NCI-H446 treated with DMSO at 0.1 percent for 48 hours (cell line): ENCODE results near the gene CD38.
"Not testable (repeated sequence)": the region's sequence is repeated elsewhere in the genome, so short reads cannot be mapped to it uniquely, and the experiment has no call there.

Source experiments
- DNase-seq: peaks from one replicate; lab custom pipeline; 2025; lab: John Stamatoyannopoulos, UW

CD38 gene

DNA sequence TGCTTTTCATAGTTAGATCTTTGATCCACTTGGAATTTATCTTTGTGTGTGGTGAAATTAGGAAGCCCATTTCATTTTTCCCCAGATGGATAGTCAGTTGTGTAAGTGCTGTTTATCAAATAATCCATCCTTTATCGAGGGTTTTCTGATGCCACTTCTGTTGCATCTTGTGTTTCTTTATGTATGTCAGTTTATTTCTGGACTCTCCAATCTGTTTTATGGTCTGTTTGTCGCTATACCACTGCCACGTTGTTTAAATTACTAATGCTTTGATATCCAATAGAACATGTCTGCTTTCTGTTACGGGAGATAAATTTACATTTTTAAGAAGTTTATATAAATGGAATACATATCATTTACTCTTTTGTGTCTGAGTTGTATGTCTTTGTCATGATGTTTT lies 21.0 kb downstream of the CD38 start:
- DNase-seq = no peak

DNA sequence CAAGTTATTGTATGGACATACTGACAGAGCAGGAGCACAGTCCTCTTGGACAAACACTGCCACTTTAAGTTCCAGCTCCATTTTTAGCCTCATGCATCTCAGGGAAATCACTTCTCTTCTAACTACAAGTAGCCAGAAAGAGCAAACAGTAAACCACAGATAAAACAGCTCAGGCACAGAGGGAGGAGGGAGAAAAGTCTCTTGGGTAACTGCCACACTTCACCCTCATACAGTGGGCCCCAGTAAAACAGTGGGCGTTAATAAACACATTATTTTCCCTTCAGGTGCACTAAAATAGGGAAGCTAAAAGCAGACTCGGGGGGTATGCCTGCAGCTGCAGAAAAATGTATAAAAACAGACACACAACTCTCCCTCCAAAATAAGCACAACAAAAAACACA lies 21.6 kb downstream of the CD38 start:
- no peak for DNase-seq

DNA sequence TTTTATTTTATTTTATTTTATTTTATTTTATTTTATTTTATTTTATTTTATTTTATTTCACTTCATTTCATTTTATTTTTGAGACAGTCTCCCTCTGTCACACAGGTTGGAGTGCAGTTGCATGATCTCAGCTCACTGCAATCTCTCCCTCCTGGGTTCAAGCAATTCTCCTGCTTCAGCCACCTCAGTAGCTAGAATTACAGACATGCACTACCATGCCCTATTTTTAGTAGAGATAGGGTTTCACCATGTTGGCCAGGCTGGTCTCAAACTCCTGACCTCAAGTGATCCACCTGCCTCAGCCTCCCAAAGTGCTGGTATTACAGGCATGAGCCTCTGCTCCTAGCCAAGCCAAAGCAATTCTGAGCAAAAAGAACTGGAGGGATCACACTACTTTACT lies 24.4 kb downstream of the CD38 start:
- not testable (repeated sequence) for DNase-seq

DNA sequence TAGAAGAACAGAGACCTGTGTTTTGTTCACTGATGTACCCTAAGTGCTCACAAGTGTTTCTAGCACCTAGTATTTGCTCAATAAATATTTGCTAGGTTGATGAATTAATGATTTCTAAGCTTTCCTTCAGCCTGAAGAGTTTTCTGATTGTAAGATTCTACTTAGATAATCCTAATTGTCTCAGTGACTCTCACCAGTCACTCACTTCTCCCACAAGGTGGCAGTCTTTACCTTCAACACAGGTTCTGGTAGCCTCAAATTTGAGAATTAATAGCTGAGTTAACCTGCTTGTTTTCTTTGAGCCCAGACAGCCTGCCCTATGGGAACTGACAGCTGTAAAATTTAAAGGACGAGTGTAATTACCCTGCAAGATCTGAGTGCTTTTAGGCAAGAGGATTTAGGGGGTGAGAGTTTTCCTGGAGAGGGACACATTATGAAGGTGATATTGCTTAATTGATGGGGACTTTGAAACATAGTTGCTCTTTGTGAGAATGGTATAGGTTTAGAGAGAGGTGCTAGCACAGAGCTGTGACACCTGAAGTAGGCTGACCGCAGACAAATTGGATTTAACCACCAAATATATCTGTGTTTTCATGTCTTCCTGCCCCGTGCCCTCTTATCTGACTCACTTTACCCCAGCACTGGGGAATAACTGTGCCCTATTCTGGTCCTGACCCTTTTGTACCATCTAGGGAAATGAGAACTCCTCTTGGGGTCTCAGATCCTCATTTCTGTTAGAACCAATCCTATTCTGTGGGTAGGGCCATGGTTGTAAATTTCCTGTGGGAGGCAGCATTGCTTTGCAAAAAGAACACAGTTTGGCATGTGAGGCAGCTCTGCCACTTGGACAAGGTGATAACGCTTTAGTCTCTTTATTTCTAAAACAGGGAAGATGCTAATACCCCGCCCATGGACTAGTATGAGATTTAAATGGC lies 27.7 kb downstream of the CD38 start:
- DNase-seq = peak; percentile 9

DNA sequence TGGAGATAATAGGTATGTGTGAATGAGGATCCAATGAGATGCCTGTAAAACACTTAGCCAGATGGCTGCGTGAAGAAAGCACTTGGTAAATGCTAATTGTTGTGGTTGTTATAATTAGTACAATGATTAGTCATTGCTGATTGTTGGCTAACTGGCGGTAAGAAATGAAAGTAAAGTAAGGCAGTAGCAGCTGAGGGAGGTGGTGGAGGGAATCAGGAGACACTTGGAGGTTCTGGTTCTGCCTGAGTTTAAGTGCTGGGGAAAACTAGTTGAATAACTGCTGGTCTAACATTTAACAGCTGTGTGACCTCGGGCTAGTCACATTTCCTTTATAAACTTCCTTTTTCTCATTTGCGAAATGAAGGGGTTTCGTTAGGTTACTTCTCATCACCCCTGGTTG lies 30.9 kb downstream of the CD38 start:
- no peak for DNase-seq

DNA sequence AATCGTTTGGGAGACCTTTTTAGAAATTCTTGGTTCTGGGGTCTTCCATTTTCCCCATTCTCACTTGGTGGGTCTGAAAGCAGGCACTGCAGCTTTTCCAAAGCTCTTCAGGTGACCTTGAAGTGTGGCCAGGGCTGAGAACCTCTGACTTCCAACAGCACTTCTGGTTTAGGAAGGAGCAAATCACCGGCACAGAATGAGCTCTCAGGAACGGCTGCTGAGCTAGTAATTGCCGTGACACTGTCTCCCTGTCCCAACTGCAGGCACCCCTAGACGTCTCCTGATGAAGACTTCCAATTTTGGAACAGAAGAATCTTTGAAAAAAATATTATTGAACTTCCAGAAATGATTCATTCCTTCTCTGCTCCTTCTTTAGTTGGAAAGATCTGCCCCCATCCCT lies 31.3 kb downstream of the CD38 start:
- no peak for DNase-seq

DNA sequence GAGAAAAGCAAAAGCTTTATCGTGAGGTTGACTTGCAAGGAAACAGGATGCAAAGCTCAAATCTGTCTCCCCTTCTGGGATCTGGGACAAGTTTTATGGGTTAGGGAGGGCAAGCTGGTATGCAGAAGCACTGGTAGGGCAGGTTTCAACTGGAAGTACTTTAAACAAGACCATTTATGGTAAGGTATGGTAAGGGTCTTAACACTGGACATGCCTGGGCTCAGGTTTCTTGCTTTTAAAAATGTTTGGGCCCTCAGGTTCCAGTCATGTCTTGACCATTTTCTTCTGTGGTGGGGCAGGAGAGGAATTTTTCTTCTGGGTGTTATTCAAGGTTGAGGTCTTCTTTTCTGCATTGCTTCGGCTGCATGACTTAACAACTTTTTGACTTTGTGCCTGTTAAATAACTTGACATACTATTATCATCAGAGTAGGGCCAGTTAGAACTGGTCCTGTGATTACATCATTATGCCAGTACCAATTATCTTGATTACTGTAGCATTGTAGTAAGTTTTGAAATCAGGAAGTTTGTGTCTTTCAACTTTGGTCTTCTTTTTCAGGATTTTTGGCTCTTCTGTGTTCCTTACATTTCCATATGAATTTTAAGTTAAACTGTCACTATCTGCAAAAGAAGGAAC lies 33.7 kb downstream of the CD38 start:
- no peak for DNase-seq

DNA sequence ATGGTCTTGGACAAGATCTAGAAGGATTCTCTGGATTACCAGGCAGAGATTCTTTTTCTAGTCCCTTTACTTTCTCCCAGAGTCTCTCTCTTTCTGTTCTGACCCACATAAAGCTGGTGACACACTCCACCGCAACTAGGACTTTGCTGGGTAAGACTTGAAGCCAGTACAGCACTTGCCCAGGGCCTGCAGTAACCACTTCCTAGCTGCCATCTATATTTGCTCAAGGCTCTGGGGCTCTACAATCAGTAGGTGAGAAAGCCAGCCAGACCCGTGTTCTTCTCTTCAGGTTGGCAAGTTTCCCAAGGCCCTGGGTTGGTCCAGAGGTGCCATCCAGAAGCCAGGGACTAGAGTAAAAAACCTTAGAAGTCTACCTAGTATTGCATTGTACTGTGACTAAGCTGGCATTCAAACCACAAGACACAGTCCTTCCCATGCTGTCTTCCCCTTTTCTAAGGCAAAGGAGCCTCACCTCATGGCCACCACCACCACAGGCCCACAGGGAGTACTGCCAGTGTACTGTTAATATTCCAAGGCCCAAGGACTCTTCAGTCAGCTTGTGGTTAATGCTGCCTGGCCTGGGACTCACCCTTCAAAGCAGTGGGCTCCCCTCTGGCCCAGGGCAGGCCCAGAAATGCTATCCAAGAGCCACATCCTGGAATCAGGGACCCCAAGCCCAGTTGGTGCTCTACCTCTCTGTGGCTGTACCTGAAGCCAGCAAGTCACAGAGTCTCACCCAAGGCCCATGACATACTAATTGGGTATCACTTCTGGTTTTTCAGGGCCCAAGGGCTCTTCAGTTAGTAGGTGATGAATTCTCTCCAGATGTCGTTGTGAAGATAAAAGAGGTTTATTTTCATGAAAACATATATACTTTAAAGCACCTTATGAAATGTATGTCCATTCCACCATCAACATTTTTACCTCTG lies 54.7 kb downstream of the CD38 start:
- DNase-seq = no peak

DNA sequence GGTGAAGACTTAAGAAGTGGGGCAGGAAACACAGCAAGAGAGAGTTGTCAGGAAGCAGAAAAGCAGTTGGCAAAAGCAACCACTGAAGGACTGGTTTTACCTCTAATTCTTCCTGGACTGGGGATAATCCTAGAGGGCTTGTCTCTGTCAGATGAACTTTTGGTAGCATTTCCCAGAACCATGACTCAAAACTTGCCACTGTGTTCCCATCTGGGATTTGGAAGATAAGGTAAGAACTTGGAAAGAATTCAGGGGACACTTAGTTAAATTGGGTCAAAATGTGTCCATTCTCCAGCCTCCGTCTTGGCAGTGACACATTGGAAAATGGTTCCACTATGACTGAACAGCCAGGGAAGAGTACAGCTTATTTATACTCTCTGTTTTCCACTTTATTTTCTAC lies 55.7 kb downstream of the CD38 start:
- DNase-seq = no peak

DNA sequence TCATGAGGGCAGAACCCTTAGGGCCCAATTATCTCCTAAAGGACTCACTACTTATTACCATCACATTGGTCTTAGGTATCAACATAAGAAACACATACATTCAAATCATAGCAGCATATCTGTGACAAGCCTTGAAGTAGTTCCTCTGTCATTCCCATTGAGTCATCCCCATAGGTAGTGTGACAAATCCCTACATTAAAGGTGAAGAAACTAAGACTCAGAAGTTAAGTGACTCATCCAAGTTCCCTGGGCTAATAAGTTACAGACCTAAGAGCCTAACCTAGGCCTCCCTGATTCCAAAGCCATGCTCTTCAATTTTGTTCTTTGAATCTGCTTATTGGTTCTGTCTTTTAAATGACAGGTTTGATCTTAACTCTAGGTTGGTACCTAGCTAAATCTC lies 58.2 kb downstream of the CD38 start:
- DNase-seq = no peak

DNA sequence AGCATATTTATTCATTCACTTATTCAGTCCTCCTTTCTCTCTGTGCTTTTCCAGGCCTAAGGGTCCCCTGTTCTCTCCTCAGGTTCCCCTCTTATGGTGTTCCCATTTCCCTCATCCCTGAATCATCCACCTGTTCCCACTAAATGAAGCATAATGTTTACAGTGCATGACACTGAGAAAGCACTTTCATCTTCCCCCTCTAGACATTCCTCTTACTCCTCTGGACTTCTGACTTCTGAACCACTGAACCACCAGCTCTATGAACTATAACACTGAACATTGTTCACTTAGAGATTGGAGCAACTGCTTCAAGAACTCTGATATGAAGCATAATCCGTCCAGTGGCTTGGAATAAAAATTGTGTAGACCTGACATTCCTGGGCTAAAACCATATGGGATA lies 59.5 kb downstream of the CD38 start:
- DNase-seq = no peak

DNA sequence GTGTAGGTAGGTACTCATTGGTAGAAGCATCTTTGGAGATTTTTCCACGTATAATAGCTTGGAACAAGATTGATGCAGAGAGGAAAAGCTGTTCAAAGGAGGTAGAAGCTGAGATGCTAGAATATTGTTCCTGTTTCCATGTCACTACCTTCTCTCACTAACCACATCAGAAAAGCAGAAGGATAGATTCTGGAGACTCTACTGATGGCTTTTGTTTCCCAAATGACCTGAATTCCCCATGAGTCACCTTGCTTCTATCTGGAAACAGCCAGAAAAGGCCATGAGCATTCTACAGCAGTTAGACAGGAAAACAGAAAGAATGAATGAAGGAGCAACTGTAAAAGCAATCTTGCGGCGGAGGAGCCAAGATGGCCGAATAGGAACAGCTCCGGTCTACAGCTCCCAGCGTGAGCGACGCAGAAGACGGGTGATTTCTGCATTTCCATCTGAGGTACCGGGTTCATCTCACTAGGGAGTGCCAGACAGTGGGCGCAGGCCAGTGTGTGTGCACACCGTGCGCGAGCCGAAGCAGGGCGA lies 63.1 kb downstream of the CD38 start:
- DNase-seq = not testable (repeated sequence)

DNA sequence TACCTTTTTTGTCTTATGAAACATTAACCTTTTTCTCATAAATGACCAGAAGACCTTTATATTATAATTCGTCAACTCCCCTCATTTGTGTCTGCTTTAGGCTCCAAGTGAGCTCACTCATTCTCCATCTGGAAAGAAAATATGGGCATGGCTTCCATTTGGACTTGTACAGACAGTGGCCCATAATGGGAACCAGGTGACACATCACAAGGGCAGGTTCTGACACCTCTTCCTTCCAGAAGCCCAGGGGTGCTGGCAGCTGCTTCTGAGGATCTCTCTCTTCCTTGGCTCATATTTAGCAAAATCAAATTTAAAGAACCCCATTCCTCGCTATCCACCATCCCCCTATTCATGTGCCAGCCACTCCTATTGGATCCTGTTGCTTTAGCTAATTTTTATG lies 69.6 kb downstream of the CD38 start:
- no peak for DNase-seq

DNA sequence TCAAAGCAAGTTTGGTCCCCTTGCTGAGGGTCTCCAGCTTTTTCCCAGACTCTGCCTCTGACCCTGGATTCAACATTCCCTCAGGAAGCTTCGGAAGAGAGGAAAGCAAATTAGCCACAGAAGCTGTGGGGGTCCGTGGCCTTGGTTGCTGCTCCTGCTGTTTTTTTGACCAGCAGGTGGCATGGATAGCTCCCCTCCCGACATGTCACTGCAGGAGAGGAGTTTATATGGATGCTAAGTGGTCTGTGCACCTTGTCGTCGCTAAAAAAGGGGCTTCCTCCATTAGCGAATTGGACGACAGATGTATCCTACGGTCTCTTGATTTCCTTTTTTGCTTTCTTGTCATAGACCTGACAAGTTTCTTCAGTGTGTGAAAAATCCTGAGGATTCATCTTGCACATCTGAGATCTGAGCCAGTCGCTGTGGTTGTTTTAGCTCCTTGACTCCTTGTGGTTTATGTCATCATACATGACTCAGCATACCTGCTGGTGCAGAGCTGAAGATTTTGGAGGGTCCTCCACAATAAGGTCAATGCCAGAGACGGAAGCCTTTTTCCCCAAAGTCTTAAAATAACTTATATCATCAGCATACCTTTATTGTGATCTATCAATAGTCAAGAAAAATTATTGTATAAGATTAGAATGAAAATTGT lies 70.2 kb downstream of the CD38 start:
- DNase-seq = no peak

DNA sequence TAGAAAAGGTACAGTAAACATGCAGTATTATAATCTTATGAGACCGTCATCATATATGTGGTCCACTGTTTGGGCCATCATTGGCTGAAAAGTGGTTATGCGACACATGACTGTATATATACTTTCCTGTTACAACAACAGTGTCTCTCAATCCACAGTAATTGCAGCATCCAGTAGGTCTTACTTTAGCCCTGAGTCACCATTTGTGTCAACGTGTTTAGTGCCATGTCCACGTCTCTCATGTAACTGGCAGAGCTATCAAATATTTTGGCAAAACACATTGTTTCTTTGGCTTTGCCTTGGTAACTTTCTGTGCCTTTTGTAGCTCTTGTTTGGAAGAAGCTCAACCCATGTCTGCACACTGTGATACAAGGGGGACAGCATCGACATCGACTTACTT lies 73.8 kb downstream of the CD38 start:
- DNase-seq = no peak

DNA sequence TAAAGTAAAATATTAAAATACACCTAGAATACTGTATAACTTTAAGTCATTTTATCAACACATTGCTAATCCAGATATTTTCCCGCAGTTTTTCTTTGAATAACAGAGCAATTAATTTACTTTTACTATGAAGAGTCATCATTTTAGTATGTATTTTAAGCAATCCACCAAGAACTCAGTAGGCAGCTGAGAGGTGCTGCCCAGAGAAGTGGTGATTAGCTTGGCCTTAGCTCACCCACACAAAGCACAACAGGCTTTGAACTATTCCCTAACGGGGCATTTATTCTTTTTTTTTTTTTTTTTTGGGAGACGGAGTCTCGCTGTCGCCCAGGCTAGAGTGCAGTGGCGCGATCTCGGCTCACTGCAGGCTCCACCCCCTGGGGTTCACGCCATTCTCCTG lies 74.4 kb downstream of the CD38 start:
- no peak for DNase-seq

DNA sequence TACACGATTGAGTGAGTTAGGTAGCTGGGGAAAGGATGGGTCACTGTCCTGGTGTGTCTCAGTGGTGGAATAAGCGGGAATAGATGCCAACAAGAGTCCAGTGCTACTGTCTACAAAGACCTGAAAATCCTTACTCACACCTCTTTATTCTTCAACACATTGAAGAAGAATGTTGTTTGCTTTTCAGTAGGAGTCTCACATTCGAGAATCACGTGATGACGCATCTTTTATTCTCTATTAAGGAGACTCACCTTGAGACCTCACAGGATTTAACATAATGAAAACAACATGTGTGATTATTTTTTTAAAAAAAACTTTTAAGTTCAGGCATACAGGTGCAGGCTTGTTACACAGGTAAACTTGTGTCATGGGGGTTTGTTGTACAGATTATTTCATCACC lies 75.2 kb downstream of the CD38 start:
- DNase-seq = no peak

DNA sequence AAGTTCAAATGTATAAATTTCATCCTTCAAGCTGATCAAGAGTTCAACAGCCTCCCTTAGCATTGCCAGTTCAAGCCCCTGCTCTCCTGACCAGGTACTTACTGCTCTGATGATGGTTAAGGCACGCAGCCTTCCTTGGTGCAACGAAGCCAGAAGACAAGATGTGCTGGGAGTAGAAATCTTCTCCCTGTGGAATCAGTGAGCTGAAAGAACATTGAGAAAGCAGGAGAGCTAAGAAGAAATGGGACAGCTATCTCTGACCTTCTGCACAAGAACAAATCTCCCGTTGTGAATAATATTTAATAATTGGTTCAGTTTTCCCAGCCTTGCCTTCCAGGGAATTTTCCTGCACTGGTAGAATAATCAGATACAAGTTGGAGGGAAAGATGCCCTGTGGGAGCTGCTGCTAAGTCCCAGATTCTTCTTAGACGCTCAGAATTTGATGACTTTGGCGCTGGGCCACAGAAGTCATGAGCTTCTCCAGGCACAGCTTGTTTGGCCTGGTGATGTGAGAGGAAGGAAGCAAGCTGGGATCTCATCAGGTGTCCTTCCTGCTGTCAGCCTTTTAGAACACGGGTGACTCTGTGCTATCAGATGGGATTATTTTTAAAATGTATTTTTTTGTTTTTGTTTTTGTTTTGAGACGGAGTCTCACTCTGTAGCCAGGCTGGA lies 77.8 kb downstream of the CD38 start:
- DNase-seq = no peak

DNA sequence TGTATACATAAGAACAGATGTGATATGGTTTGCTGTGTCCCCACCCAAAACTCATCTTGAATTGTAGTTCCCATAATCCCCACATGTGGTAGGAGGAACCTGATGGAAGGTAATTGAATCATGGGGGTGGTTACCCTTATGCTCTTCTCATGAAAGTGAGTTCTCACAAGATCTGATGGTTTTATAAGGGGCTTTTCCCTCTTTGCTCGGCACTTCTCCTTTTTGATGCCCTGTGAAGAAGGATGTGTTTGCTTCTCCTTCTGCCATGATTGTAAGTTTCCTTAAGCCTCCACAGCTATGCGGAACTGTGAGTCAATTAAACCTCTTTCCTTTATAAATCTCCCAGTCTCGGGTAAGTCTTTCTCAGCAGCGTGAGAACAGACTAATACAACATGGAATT lies 83.1 kb downstream of the CD38 start:
- not testable (repeated sequence) for DNase-seq

DNA sequence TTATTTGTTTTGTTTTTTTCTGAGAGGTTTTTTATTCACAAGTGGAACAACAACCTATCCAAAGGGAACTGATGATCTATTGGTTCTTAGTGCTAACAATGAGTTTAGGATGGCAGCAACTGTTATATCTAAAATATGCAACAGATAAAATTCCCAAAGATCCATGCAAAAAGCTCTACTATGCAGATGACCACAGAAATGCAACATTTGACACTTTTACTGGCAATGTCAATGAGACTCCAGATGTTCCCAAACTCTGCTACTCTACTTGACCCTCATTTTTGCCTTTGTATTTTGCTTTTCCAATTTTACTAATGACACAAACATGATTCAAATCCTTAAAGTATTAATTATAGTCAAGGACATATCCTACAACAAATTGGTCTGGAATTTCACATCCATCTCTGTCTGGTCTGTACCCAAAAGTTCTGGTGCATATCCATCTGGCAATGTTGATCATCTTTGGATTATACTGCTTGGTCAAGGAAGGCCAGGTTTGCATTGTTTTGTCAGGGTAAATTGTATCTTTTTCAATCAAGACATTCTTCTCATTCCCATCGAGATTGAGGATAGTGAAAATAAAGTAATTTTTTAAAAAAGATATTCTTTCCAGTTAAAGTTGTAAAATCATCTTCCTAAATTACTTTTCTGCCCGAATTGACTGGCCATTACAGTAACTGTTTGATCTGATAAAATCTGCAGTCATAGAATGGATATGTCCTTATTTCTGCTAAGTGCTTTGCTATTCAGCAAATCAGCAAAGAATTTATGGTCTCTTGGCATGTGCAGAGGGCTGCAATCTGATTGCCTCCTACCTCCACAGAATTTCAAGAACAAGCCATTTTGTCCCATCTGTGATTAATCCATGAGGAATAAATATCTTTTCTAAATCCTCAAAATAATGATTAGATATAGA lies 86.8 kb downstream of the CD38 start:
- no peak for DNase-seq
